BLaER1 treated with 17β-estradiol and CSF1 and Interleukin-3, amounts not matched to agents 10 nM and 100 nM (cell line): ENCODE measurements around the gene UBE2L3.
"Not testable (repeated sequence)": the region's sequence is repeated elsewhere in the genome, so short reads cannot be mapped to it uniquely, and the experiment has no call there.

Experiments used
- H3K27ac ChIP-seq, 11 experiments: shearing (Covaris generic); formaldehyde crosslinking; 2 replicates each; pipeline ENCODE4 v1.8.1; 2022
- H3K27me3 ChIP-seq, 11 experiments: shearing (Covaris generic); formaldehyde crosslinking; 2 replicates each; pipeline ENCODE4 v1.8.1; 2022
- H3K36me3 ChIP-seq, 11 experiments: shearing (Covaris generic); formaldehyde crosslinking; 2 replicates each; pipeline ENCODE4 v1.8.1; 2022
- H3K4me1 ChIP-seq, 10 experiments: shearing (Covaris generic); formaldehyde crosslinking; 2 replicates each; pipeline ENCODE4 v1.8.1; 2022
- H3K4me2 ChIP-seq, 11 experiments: shearing (Covaris generic); formaldehyde crosslinking; 2 replicates each; pipeline ENCODE4 v1.8.1; 2022
- H3K4me3 ChIP-seq, 10 experiments: shearing (Covaris generic); formaldehyde crosslinking; 2 replicates each; pipeline ENCODE4 v1.8.1; 2022
- H3K9ac ChIP-seq, 11 experiments: shearing (Covaris generic); formaldehyde crosslinking; 2 replicates each; pipeline ENCODE4 v1.8.1; 2022
- H3K9me3 ChIP-seq, 11 experiments: shearing (Covaris generic); formaldehyde crosslinking; replicated peaks in 1 of 11; 2 replicates each; pipeline ENCODE4 v1.8.1; 2022
- H4K20me1 ChIP-seq, 11 experiments: shearing (Covaris generic); formaldehyde crosslinking; 2 replicates each; pipeline ENCODE4 v1.8.1; 2022
- Cebpa-rat ChIP-seq, 11 experiments: shearing (Covaris generic); IDR thresholded peaks; 2 replicates each; pipeline ENCODE4 v1.8.1; 2022

UBE2L3 gene

DNA sequence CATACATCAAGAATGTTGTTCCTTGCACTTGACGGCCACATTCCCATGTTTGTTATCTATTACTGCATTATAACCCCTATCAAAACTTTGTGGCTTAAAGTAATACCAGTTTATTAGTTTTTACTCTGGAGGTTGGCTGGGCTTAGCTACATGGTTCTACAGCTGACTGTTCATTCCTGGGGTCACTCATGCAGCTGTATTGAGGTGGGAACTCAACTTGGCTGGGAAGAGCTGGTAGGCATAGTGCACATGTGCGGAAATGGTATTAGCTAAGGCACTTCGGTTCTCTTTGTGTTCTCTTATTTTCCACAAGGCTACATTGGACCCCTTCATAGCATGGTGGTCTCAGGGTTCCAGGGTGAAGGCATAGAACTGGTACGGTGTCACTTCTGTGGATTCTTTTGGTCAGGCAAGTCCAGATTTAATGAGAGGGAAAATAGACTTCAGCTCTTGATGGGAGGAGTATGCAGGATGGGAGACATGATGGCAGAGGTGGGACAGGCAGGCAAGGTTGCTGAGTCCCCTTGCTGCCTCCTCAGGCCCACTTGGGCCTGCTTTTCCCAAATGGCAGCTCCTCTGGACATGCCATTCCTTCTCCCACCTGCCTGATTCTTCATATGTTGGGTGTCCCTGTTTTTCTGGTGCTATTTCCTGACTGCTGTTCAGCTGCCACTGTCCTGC is 46.2 kb downstream of the UBE2L3 start:
- Histone ChIP-seq H3K27me3 (no peaks in the 10 kb centered on the region), H3K27ac (no peak overlapping the region), H3K9me3 (no peaks in the 10 kb centered on the region), H3K4me3 (no peak overlapping the region), H3K4me1 (peaks cover 37 to 57% (median 50%) of the 10 kb centered on the region in 10 experiments), H3K36me3 (peaks cover 71 to 95% (median 85%) of the 10 kb centered on the region in 11 experiments), H4K20me1 (peaks cover 99 to 100% (median 100%) of the 10 kb centered on the region in 11 experiments), H3K9ac (peak overlapping the region in 1 of 11 experiments; percentile 17; a peak in 1 of 22 replicates), H3K4me2 (peak overlapping the region in 7 of 11 experiments; percentile 0 to 32 (median 8); a peak in 7 of 22 replicates)
- no peak for TF ChIP-seq Cebpa-rat (IDR thresholded peaks at IDR 0.05)

DNA sequence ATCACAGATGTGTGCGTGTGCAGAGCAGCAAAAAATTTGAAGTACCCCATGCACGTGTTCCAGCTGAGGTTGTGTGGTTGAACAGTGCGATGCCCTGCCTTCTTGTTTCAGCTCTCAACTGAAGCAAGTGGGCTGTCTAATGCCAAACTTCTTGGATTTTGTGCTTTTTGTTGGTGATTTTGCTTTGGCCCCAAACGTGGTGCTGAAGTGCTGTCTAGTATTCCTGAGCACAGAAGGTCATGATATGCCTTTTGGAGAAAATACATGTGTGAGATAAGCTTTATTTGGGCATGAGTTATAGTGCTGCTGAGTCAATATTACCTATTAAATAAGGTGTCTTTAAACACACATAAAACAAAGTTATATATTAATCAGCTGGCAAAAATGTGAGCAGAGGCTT is 48.2 kb downstream of the UBE2L3 start:
- peaks cover 69 to 95% (median 86%) of the 10 kb centered on the region in 11 experiments for H3K36me3 ChIP-seq
- peaks cover 57 to 70% (median 60%) of the 10 kb centered on the region in 10 experiments for H3K4me1 ChIP-seq
- H3K27ac ChIP-seq: no peak overlapping the region
- H3K4me3 ChIP-seq: no peak overlapping the region
- H3K9me3 ChIP-seq: no peaks in the 10 kb centered on the region
- peaks cover 99 to 100% (median 100%) of the 10 kb centered on the region in 11 experiments for H4K20me1 ChIP-seq
- H3K9ac ChIP-seq: 0 out of 22 replicates have a peak overlapping the region, but pooled peaks of 1 of the 11 experiments have one; percentile 4
- H3K4me2 ChIP-seq: peak overlapping the region; percentile 28 to 68 (median 50); a peak in 21 of 22 replicates
- no peaks in the 10 kb centered on the region for H3K27me3 ChIP-seq
- TF ChIP-seq Cebpa-rat (IDR thresholded peaks at IDR 0.05): no peak

DNA sequence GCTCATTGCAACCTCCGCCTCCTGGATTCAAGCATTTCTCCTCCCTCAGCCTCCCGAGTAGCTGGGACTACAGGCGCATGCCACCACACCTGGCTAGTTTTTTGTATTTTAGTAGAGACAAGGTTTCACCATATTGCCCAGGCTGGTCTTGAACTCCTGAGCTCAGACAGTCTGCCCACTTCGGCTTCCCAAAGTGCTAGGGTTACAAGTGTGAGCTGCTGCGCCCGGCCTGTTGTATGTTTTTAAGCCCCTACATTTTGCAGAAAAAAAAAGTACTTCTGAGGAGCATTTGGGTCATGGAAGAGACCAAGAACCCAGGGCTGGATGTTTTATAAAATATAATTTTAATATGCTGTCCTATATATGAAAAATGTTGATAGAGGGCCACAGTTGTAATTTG is 49.8 kb downstream of the UBE2L3 start:
- H3K27ac ChIP-seq: peak overlapping the region in 1 of 11 experiments; percentile 29; a peak in 2 of 22 replicates
- H3K36me3 ChIP-seq: peaks cover 53 to 91% (median 80%) of the 10 kb centered on the region in 11 experiments
- peaks cover 57 to 84% (median 74%) of the 10 kb centered on the region in 10 experiments for H3K4me1 ChIP-seq
- H3K4me2 ChIP-seq: peak overlapping the region in 5 of 11 experiments; percentile 39 to 68 (median 56); a peak in 8 of 22 replicates
- H3K4me3 ChIP-seq, H3K9me3 ChIP-seq, H3K27me3 ChIP-seq: not testable (repeated sequence)
- H4K20me1 ChIP-seq: peaks cover 96 to 100% (median 100%) of the 10 kb centered on the region in 11 experiments
- H3K9ac ChIP-seq: 0 out of 22 replicates have a peak overlapping the region, but pooled peaks of 2 of the 11 experiments have one; percentile 9 to 26

DNA sequence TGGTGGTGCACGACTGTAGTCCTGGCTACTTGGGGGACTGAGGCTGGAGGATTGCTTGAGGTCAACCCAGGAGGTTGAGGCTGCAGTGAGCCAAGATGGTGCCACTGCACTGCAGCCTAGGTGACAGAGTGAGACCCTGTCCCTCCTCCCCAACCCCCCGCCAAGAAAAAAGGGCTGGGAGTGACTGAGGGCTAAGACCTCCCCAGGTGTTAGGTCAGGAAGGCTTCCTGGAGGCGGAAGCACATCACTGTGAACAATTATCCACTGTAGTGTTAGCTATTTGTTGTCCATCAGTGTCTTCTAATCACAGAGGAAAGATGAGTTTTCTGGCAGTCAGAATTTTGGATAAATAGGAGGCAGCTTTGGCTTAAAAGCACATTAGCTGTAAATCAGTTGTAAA is 53.5 kb downstream of the UBE2L3 start:
- peaks cover 97 to 100% (median 100%) of the 10 kb centered on the region in 11 experiments for H4K20me1 ChIP-seq

DNA sequence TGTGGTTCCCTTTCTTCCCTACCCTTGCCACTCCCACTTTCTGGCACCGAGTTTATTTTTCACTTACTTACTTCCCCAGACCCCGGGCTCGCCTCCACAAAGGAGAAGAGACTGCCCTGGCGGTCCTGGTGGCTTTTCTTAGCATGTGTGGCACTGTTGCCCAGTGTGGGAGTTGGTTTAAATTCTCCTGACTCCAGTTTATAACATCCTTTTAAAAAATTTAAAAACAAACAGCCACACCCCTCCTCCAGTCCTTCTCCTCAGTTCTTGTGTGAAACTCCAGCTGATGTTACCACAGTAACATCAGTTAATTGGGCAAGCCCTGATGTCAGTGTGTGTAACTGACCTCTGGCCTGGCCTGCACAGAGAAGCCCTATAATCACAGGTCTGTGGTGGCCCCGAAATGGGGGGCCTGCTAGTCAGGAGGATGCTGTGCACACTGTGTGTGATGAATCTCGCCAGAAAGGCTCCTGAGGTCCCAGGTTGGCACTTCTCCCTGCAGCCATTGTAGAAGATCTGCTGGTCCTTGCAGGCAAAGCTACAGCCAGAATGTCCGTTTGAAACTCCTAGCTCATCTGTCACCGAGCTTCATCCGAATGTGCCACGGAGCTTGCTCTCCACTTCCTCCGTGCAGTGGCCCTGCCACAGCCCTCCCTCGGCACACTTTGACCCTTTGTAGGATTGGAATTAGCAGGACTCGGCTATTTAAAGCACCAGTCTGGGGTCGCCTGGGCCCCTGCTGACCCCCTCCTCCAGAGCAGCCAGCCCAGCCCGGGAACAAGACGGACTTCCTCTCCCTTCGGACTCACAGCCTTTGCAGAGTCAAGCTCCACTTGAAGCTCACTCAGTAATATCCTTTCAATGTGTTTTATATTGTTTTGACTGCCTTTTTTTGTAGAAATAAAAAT is 54.8 kb downstream of the UBE2L3 start:
- Histone ChIP-seq H3K36me3 (peaks cover 43 to 97% (median 80%) of the 10 kb centered on the region in 11 experiments), H3K4me1 (peaks cover 47 to 92% (median 81%) of the 10 kb centered on the region in 10 experiments), H4K20me1 (peaks cover 97 to 100% (median 100%) of the 10 kb centered on the region in 11 experiments), H3K4me2 (peak overlapping the region in 6 of 11 experiments; percentile 33 to 82 (median 64); a peak in 11 of 22 replicates), H3K9me3 (no peaks in the 10 kb centered on the region), H3K27me3 (no peaks in the 10 kb centered on the region), H3K4me3 (no peak overlapping the region), H3K27ac (peak overlapping the region in 6 of 11 experiments; percentile 8 to 49 (median 36); a peak in 9 of 22 replicates), H3K9ac (peak overlapping the region in 5 of 11 experiments; percentile 2 to 56 (median 32); a peak in 5 of 22 replicates)
- TF ChIP-seq Cebpa-rat (IDR thresholded peaks at IDR 0.05): no peak

More for the DNA sequence above, 53.5 kb downstream of the UBE2L3 start:
- H3K27ac ChIP-seq: 0 out of 22 replicates have a peak overlapping the region, but pooled peaks of 1 of the 11 experiments have one; percentile 18
- H3K36me3 ChIP-seq: peaks cover 40 to 87% (median 75%) of the 10 kb centered on the region in 11 experiments
- H3K4me2 ChIP-seq: peak overlapping the region in 6 of 11 experiments; percentile 3 to 51 (median 34); a peak in 9 of 22 replicates
- no peaks in the 10 kb centered on the region for H3K27me3 ChIP-seq
- peaks cover 49 to 92% (median 79%) of the 10 kb centered on the region in 10 experiments for H3K4me1 ChIP-seq
- H3K4me3 ChIP-seq: no peak overlapping the region
- no peak for TF ChIP-seq Cebpa-rat (IDR thresholded peaks at IDR 0.05)
- H3K9me3 ChIP-seq: no peaks in the 10 kb centered on the region
- H3K9ac ChIP-seq: peak overlapping the region in 2 of 11 experiments; percentile 0 to 40; a peak in 3 of 22 replicates

DNA sequence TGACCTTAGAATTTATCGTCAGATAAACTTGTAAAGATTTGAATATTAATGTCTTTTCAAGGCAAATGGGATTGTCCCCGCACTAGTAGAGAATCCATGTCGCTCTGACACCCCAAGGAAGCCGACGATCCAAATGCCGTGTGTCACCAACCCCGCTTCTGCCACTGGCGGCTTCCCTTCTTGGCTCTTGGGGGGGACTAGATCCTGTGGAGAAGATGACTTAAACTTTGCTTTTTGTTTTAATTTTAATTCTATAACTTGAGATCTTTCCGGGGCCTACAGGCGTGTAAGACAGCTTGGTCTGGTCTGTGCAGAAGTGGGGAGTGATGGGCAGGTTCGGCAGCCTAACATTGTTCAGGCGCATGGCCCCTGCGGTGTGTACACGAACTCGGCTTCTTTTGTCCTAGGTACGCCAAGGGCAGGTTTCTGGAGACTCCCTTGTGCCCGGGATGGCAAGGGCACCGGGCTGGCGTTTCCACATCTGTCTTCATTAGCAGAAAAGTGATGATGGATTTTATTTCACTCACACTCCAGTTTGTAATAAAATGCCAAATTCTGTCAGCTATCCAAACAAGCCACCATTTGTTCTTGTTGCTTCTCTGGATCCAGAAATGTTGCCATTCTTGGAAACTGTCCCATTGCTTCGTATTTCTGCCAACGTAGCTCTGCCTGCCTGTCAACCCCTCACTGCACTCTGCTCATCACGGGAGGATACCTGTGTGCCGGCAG is 55.6 kb downstream of the UBE2L3 start:
- H3K4me2 ChIP-seq: peak overlapping the region in 4 of 11 experiments; percentile 37 to 82 (median 64); a peak in 5 of 22 replicates
- no peak overlapping the region for H3K4me3 ChIP-seq
- H3K27me3 ChIP-seq: no peaks in the 10 kb centered on the region
- peaks cover 47 to 96% (median 85%) of the 10 kb centered on the region in 10 experiments for H3K4me1 ChIP-seq
- peak overlapping the region in 5 of 11 experiments; percentile 8 to 47 (median 29); a peak in 6 of 22 replicates for H3K27ac ChIP-seq
- H3K9me3 ChIP-seq: no peaks in the 10 kb centered on the region
- peak overlapping the region in 5 of 11 experiments; percentile 11 to 32 (median 26); a peak in 2 of 22 replicates for H3K9ac ChIP-seq
- peaks cover 44 to 97% (median 82%) of the 10 kb centered on the region in 11 experiments for H3K36me3 ChIP-seq
- peaks cover 96 to 100% (median 100%) of the 10 kb centered on the region in 11 experiments for H4K20me1 ChIP-seq
- TF ChIP-seq Cebpa-rat (IDR thresholded peaks at IDR 0.05): no peak

DNA sequence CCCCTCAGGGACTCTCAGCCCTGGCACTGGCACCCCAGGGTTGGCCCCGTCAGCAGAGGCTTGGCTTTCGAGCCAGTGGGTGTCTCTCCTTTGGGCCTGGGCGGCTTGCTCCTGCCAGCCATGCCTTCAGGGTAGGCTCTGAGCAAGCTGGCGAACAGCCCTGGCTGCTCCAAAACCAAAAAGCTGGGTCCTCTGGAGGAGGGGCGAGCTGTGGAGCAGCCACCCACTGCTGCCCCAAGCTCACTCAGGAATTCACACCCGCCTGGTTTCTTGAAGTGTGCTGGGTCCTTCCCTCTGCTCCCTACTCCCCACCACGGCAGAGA is 56.1 kb downstream of the UBE2L3 start:
- Histone ChIP-seq H3K4me3 (no peak overlapping the region), H3K4me1 (peaks cover 47 to 100% (median 87%) of the 10 kb centered on the region in 10 experiments), H3K9me3 (no peaks in the 10 kb centered on the region), H3K27ac (peak overlapping the region in 6 of 11 experiments; percentile 6 to 47 (median 10); a peak in 6 of 22 replicates), H3K36me3 (peaks cover 43 to 97% (median 82%) of the 10 kb centered on the region in 11 experiments), H3K27me3 (no peaks in the 10 kb centered on the region), H3K9ac (peak overlapping the region in 5 of 11 experiments; percentile 11 to 31 (median 23); a peak in 1 of 22 replicates), H4K20me1 (peaks cover 96 to 100% (median 99%) of the 10 kb centered on the region in 11 experiments), H3K4me2 (peak overlapping the region in 7 of 11 experiments; percentile 29 to 97 (median 47); a peak in 7 of 22 replicates)
- TF ChIP-seq Cebpa-rat (IDR thresholded peaks at IDR 0.05): no peak
